Measurements from ENCODE around the gene FHIT. TPM values are rescaled to one million over a fixed set of nuclear protein-coding genes. Genes with fewer than 3 reads are reported as not detected.

The FHIT gene
- total and polyA plus RNA-seq, 10 of the 15 experiments (the other 5 are each of a cell fraction or from before 2014, with no cell fraction given), result 4.2 to 14.9 (median 9.4) TPM

GRCh38 chr3:60528651-60529050 lies 722.6 kb downstream of the FHIT start:
- Histone ChIP-seq H3K9ac (ENCODE audit: control insufficient read depth, insufficient read depth, low read length) (no peak overlapping the region), H3K79me2 (ENCODE audit: control insufficient read depth, insufficient read depth, low read length) (no peaks in the 10 kb centered on the region), H4K20me1 (ENCODE audit: control insufficient read depth, insufficient read depth) (no peaks in the 10 kb centered on the region), H3K4me1 (ENCODE audit: control insufficient read depth, insufficient read depth, low read length) (no peaks in the 10 kb centered on the region), H3K4me2 (ENCODE audit: control insufficient read depth, insufficient read depth) (no peak overlapping the region), H3K27me3 (replicated peaks in 1 of 2; ENCODE audit: control insufficient read depth in 2 of 2, insufficient read depth in 2 of 2, low read length in 1 of 2) (no peaks in the 10 kb centered on the region), H3K36me3 (ENCODE audit: control insufficient read depth in 2 of 2, insufficient read depth in 2 of 2, low read length in 1 of 2) (no peaks in the 10 kb centered on the region), H3K27ac (ENCODE audit: control insufficient read depth, insufficient read depth) (no peak overlapping the region), H2AFZ (ENCODE audit: control insufficient read depth, low read depth, low read length) (no peak overlapping the region), H3K9me3 (replicated peaks; ENCODE audit: control insufficient read depth, insufficient read depth, low read length) (no peaks in the 10 kb centered on the region), H3K4me3 (no peak overlapping the region)
- no TSS peak for BruUV-seq (replicated peaks)
- in situ Hi-C loops (cut with MboI), result no loop called here
- CTCF ChIA-PET, result interaction anchor here (1.0 to 1.4 kb wide), 4 partner anchors 9 to 30 kb away, joined by 3 to 6 read pairs (median 4); no protein-coding TSS in a partner anchor
- POLR2A ChIA-PET, result interaction anchor here (0.6 kb wide), 1 partner anchor 942 kb away, joined by 4 read pairs; no protein-coding TSS in a partner anchor
- FAIRE-seq, result no peak
- DNase-seq (ENCODE audit: low read depth, low spot score), result peak; percentile 23
- ATAC-seq, result peak; percentile 96
- SMC1A ChIA-PET (ENCODE audit: uncharacterized antibody, unreplicated experiment), result interaction anchor here (0.9 to 1.6 kb wide), 5 partner anchors 9 to 91 kb away, joined by 3 to 4 read pairs (median 3); no protein-coding TSS in a partner anchor
- WGBS (ENCODE audit: insufficient coverage, insufficient replicate concordance, low lambda C conversion rate, missing lambda C conversion rate), result 6% methylated on average over 1 of the region's 1 CpG
- intact Hi-C loops (cut with micrococcal nuclease; ENCODE audit: unreplicated experiment), result no loop called here
- RAD21 ChIA-PET (ENCODE audit: unreplicated experiment), result no interaction called here
- TF ChIP-seq ATF7 (IDR thresholded peaks at IDR 0.05; ENCODE audit: low read depth) (peak; percentile 47; the same call in 1 of the 2 replicates), ZBTB33 (IDR thresholded peaks at IDR 0.05) (no peak), PKNOX1 (IDR thresholded peaks at IDR 0.05) (0 out of 2 replicates have a peak, but pooled peaks have one; percentile 18), RAD21 (IDR thresholded peaks at IDR 0.05; ENCODE audit: insufficient read depth, low read depth, low read length) (no peak), ESRRA (IDR thresholded peaks at IDR 0.05; ENCODE audit: low read length) (no peak), BACH1 (IDR thresholded peaks at IDR 0.05; ENCODE audit: borderline replicate concordance) (no peak), E4F1 (IDR thresholded peaks at IDR 0.05; ENCODE audit: borderline replicate concordance, partially characterized antibody) (no peak), MTA2 (IDR thresholded peaks at IDR 0.05; ENCODE audit: low read depth) (peak; percentile 94), JUNB (IDR thresholded peaks at IDR 0.05) (no peak), RELB (IDR thresholded peaks at IDR 0.05; ENCODE audit: low read depth) (peak; percentile 20; the same call in 1 of the 2 replicates), E2F8 (IDR thresholded peaks at IDR 0.05; ENCODE audit: low read depth, partially characterized antibody) (no peak), ZNF217 (IDR thresholded peaks at IDR 0.05) (no peak), JUND (IDR thresholded peaks at IDR 0.05; ENCODE audit: low read depth, low read length) (no peak)
